DND-41 (cell line): ENCODE results near the gene VPS51.

Experiments
- ATAC-seq: fragments of 200-7000 bp; cut with Tn5 transposase; 3 replicates; pipeline ENCODE4 v1.9.1; 2021; ENCODE audit warnings: low read depth; ENCODE audit not compliant: insufficient read depth
- DNase-seq: peaks from one replicate; pipeline ENCODE4 v3.0.0-alpha.2; 2020
- H2AFZ ChIP-seq: 2 replicates; pipeline ENCODE4 v1.6.0; 2012; ENCODE audit warnings: low read depth, low read length
- H3K27ac ChIP-seq: 2 replicates; pipeline ENCODE4 v1.5.1; 2012; ENCODE audit warnings: low read length, inconsistent platforms
- H3K27me3 ChIP-seq: fragments of 200-600 bp; sonication (generic); 2 replicates; pipeline ENCODE4 v1.6.0; 2012; ENCODE audit warnings: low read length, mild to moderate bottlenecking, inconsistent platforms; ENCODE audit not compliant: insufficient read depth, poor library complexity
- H3K36me3 ChIP-seq: 2 replicates; pipeline ENCODE4 v1.5.1; 2012; ENCODE audit warnings: low read length, inconsistent platforms; ENCODE audit not compliant: insufficient read depth
- H3K4me1 ChIP-seq: 2 replicates; pipeline ENCODE4 v1.5.1; 2012; ENCODE audit warnings: mild to moderate bottlenecking, low read length; ENCODE audit not compliant: insufficient read depth
- H3K4me2 ChIP-seq: 2 replicates; pipeline ENCODE4 v1.6.0; 2012; ENCODE audit warnings: mild to moderate bottlenecking, moderate library complexity, low read length, inconsistent platforms; ENCODE audit not compliant: insufficient read depth
- H3K4me3 ChIP-seq, 2 experiments: fragments of 200-600 bp in 1 of 2; shearing (Covaris generic) in 1 of 2; 2 replicates each; pipeline ENCODE4 v1.5.1; 2012 to 2016; ENCODE audit warnings: inconsistent platforms in 2 of 2, low read length in 2 of 2, mild to moderate bottlenecking in 2 of 2, low read depth in 1 of 2, moderate library complexity in 1 of 2
- H3K79me2 ChIP-seq: 2 replicates; pipeline ENCODE4 v1.6.0; 2012; ENCODE audit warnings: low read length, inconsistent platforms; ENCODE audit not compliant: insufficient read depth
- H3K9ac ChIP-seq: 2 replicates; pipeline ENCODE4 v1.6.0; 2012; ENCODE audit warnings: low read depth, mild to moderate bottlenecking, inconsistent platforms, low read length, moderate library complexity
- H3K9me3 ChIP-seq: 2 replicates; pipeline ENCODE4 v1.5.1; 2012; ENCODE audit warnings: low read length, moderate library complexity, mild to moderate bottlenecking, inconsistent platforms; ENCODE audit not compliant: insufficient read depth, severe bottlenecking
- H4K20me1 ChIP-seq: 2 replicates; pipeline ENCODE4 v1.6.0; 2012; ENCODE audit warnings: low read length; ENCODE audit not compliant: insufficient read depth
- CTCF ChIP-seq: IDR thresholded peaks from 2 replicates; pipeline ENCODE4 v1.5.1; 2012; ENCODE audit warnings: borderline replicate concordance, low read length, moderate library complexity, mild to moderate bottlenecking; ENCODE audit not compliant: poor library complexity, severe bottlenecking; ENCODE audit errors: extremely low read depth
- EZH2 ChIP-seq: IDR thresholded peaks from 3 replicates; pipeline ENCODE4 v1.6.1; 2012; ENCODE audit warnings: borderline replicate concordance, low read depth, mild to moderate bottlenecking, moderate library complexity, low read length, inconsistent platforms; ENCODE audit not compliant: severe bottlenecking

VPS51 gene

GRCh38 chr11:65121865-65122696 is 26.1 kb downstream of the VPS51 start, which contains the start of the genes FAU and MRPL49:
Gene FAU, minus strand, starts transcription at chr11:65122134. Its CDS starts 321 bp downstream, at chr11:65121813.
Gene MRPL49, plus strand, starts transcription at chr11:65122321. Its CDS starts 26 bp downstream, at chr11:65122347.
- peak within 1 kb of the TSS; percentile 91 for H2AFZ ChIP-seq
- peaks cover 68% of the 10 kb centered on the region for H3K36me3 ChIP-seq

GRCh38 chr11:65124480-65125196 is 28.6 kb downstream of the VPS51 start:
- Histone ChIP-seq H3K4me3 (no peak overlapping the region), H3K79me2 (peaks cover 48% of the 10 kb centered on the region), H4K20me1 (peaks cover 22% of the 10 kb centered on the region; the same call in 1 of the 2 replicates), H3K4me1 (peaks cover 33% of the 10 kb centered on the region), H3K9me3 (no peaks in the 10 kb centered on the region), H3K36me3 (peaks cover 78% of the 10 kb centered on the region), H3K9ac (no peak overlapping the region), H3K27me3 (no peaks in the 10 kb centered on the region), H3K4me2 (no peak overlapping the region), H3K27ac (no peak overlapping the region), H2AFZ (no peak overlapping the region)
- no peak for ATAC-seq
- DNase-seq, result no peak
- no peak for TF ChIP-seq EZH2
- no peak for TF ChIP-seq CTCF

More at GRCh38 chr11:65121865-65122696, 26.1 kb downstream of the VPS51 start, which contains the start of the genes FAU and MRPL49:
- DNase-seq (peak; percentile 99), ATAC-seq (peak; percentile 82)
- Histone ChIP-seq H4K20me1 (peaks cover 18% of the 10 kb centered on the region; the same call in 1 of the 2 replicates), H3K4me2 (peak within 1 kb of the TSS; percentile 90), H3K79me2 (peaks cover 53% of the 10 kb centered on the region), H3K27me3 (no peaks in the 10 kb centered on the region), H3K9me3 (no peaks in the 10 kb centered on the region), H3K9ac (peak within 1 kb of the TSS; percentile 86), H3K27ac (peak within 1 kb of the TSS; percentile 85), H3K4me1 (peaks cover 42% of the 10 kb centered on the region), H3K4me3 (peak within 1 kb of the TSS; percentile 90 to 92)
- no peak for TF ChIP-seq EZH2
- no peak for TF ChIP-seq CTCF

DNA sequence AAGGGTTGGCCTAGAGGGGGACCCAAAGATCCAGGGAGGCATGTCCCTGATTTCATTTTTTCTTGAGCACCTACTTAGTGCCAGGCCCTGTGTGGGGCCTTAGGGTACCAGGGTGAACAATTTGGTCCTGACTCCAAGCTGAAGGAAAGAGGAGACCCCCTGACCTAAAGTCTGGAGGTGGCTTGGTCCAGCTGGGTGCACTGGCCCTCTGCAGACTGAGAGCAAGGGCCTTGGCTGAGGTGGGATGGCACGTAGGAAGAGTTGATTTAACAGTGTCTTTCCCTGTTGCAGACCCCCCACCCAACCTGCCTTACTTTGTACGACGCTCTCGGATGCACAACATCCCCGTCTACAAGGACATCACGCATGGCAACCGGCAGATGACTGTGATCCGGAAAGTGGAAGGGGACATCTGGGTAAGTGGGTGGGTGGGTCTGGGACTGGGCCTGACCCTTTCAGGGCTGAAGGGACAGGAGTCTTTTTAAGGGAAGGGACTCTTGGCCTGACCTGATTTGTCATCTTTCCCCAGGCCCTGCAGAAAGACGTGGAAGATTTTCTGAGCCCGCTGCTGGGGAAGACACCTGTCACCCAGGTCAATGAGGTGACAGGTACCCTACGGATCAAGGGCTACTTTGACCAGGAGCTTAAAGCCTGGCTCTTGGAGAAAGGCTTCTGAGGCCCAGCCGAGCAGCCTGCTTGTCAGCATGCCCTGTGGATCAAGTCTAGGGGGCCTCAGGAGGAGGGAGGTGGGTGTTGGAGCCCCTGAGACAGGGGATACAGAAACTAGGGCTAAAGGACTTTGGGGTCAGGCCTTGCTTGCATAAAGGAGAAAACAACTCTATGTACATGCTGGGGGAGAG is 29.4 kb downstream of the VPS51 start:
- no peak overlapping the region for H2AFZ ChIP-seq
- H4K20me1 ChIP-seq, result peaks cover 15% of the 10 kb centered on the region; the same call in 1 of the 2 replicates
- no peak for TF ChIP-seq CTCF
- TF ChIP-seq EZH2, result no peak
- no peak overlapping the region for H3K27ac ChIP-seq
- peaks cover 78% of the 10 kb centered on the region for H3K36me3 ChIP-seq
- DNase-seq, result no peak
- H3K4me2 ChIP-seq, result no peak overlapping the region
- no peaks in the 10 kb centered on the region for H3K27me3 ChIP-seq
- no peaks in the 10 kb centered on the region for H3K9me3 ChIP-seq
- peaks cover 26% of the 10 kb centered on the region for H3K4me1 ChIP-seq
- ATAC-seq, result no peak
- H3K79me2 ChIP-seq, result peaks cover 40% of the 10 kb centered on the region
- no peak overlapping the region for H3K4me3 ChIP-seq
- no peak overlapping the region for H3K9ac ChIP-seq
